HPDE6-E6E7 (cell line): Measurements from ENCODE around the gene PAOX.
A peak's percentile ranks its signal among the peaks of the same experiment; 100 is the strongest.
"Not testable (repeated sequence)": the region's sequence is repeated elsewhere in the genome, so short reads cannot be mapped to it uniquely, and the experiment has no call there.

Source experiments
- DNase-seq: peaks from one replicate; pipeline ENCODE4 v3.0.0; 2011; ENCODE audit warnings: missing footprints; ENCODE audit errors: extremely low spot score

Gene PAOX

GRCh38 chr10:133385214-133385613, 6.2 kb downstream of the PAOX start:
- no peak for DNase-seq

- DNase-seq: not testable (repeated sequence)
Observed at GRCh38 chr10:133386951-133387350, 7.9 kb downstream of the PAOX start.

- DNase-seq: no peak
Observed at GRCh38 chr10:133388236-133388972, 9.3 kb downstream of the PAOX start.

GRCh38 chr10:133388973-133389818, 10.1 kb downstream of the PAOX start:
- no peak for DNase-seq

- DNase-seq: no peak
Observed at GRCh38 chr10:133390597-133391248, 11.7 kb downstream of the PAOX start.

GRCh38 chr10:133391249-133391635, 12.2 kb downstream of the PAOX start:
- DNase-seq: no peak

GRCh38 chr10:133391761-133392518, 12.9 kb downstream of the PAOX start:
- no peak for DNase-seq

GRCh38 chr10:133393401-133394063, 14.5 kb downstream of the PAOX start:
- no peak for DNase-seq

GRCh38 chr10:133394064-133394663, 15.1 kb downstream of the PAOX start, which contains the start of gene MTG1:
Gene MTG1 (plus strand): TSS chr10:133394157. CDS start chr10:133394221, 64 bp downstream.
- peak; percentile 94 for DNase-seq

- no peak for DNase-seq
Observed at GRCh38 chr10:133394801-133395221, 15.7 kb downstream of the PAOX start.

GRCh38 chr10:133396035-133396624, 17.1 kb downstream of the PAOX start:
- DNase-seq: no peak

- DNase-seq: no peak
Observed at GRCh38 chr10:133397938-133398337, 18.9 kb downstream of the PAOX start.

GRCh38 chr10:133399123-133399601, 20.1 kb downstream of the PAOX start:
- no peak for DNase-seq

- no peak for DNase-seq
Observed at GRCh38 chr10:133400624-133401424, 21.8 kb downstream of the PAOX start.

GRCh38 chr10:133401500-133401899, 22.4 kb downstream of the PAOX start:
- no peak for DNase-seq

GRCh38 chr10:133401981-133402725, 23.1 kb downstream of the PAOX start:
- DNase-seq: no peak

- DNase-seq: no peak
Observed at GRCh38 chr10:133403359-133403758, 24.3 kb downstream of the PAOX start.

GRCh38 chr10:133403784-133404183, 24.7 kb downstream of the PAOX start:
- DNase-seq: no peak
